Measurements from ENCODE around the gene MAPK11. TPM values are rescaled to one million over a fixed set of nuclear protein-coding genes. Genes with fewer than 3 reads are reported as not detected.

Gene MAPK11
- total RNA-seq, 2 donors from 2014 or later: 16.6 to 27.1 TPM

DNA sequence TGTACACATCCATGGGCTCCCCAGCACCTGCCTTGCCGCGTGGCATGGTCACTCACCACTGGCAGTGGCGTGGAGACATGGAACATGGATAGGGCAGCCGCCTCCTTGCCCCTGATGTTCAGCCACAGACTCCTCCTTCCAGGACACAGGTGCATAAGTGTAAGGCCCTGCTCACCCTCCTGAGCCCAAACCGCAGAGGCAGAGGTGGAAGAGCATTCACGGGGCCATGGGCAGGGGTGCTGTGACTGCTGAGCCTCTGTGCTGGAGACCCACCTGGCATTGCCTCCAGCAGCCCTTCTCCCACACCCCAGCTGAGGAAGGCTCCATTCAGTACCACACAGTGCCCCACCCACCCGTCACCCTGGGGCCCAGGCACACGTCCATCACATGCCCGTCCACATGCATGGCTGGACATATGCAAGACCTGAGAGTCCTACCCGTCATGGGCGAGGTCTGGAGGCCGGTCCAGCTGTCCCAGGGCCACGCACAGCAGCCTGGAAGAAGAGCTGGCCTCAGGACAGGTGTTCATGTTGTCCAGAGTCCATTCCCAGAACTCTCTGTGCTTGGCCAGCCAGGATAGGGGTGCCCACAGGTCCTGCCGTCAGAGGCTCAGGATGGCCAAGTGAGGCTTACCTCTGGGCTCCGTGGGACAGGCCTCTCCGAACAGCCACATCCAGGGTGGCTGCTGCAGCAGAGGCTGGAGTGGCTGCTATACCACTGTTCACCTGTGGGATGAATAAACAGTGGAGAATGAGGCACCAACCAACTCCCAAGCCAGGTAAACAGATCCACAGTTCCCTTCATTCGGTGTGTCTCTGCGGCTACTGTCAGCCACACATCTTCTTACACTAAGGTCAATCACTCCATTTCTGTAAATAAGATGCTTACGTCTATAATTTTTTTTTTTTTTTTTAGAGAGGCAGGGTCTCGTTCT lies 23.7 kb downstream of the MAPK11 start:
- DNase-seq (no peak), ATAC-seq (replicated peaks in 1 of 2) (no peak)
- no peaks in the 10 kb centered on the region for H3K27me3 Mint-ChIP-seq (ENCODE audit: low read depth)
- H3K9me3 Mint-ChIP-seq: no peaks in the 10 kb centered on the region
- peak overlapping the region; percentile 46 for H3K27ac Mint-ChIP-seq
- H3K4me1 Mint-ChIP-seq (ENCODE audit: low read depth): peaks cover 44% of the 10 kb centered on the region
- H3K36me3 Mint-ChIP-seq (ENCODE audit: insufficient read depth in 2 of 2): peaks cover 6 to 7% of the 10 kb centered on the region in 2 donors
- peak overlapping the region; percentile 46 to 91 for H3K4me3 Mint-ChIP-seq

DNA sequence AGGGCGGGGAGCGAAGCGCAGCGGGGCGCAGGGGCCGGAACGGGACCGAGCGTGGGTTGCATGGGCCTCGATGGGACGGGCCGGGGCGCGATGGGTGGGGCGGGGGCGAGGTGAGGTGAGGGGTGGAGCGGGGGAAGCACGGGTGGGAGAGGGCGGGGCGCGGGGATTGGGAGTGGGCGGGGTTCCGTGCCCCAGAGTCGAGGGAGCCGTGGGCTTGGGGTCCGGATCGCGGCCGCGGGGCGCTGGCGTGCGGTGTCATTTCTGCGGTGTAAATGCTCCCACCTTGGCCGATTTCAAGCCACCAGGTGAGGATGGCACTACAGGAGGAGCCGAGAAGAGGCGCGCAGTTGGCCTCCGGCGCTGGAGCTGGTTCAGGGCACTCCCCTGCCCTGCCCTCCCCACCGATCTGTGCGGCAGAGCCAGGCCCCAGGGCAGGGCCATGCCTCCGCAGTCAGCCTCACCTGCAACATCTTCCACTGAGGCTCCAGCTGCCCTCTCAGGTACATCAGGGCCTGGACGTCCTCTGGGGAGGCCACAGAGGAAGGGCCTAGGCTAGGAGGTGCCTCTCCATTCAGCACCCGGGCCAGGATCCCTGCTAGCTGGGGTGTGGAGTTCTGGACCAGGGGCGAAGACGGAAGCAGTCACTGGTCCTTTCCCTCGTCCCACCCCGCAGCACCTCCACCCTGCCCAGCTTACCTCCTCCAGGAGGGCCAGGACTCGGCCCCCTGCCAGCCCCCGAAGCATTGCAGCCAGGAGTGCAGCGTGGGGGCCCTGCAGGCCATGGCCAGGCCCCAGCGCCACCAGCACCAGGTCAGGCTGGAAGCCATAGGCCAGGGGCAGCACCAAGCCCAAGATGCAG lies 24.7 kb downstream of the MAPK11 start:
- Mint-ChIP-seq H3K27me3 (ENCODE audit: low read depth) (no peaks in the 10 kb centered on the region), H3K27ac (peak overlapping the region; percentile 91), H3K36me3 (ENCODE audit: insufficient read depth in 2 of 2) (peaks cover 6 to 7% of the 10 kb centered on the region in 2 donors), H3K4me1 (ENCODE audit: low read depth) (peaks cover 54% of the 10 kb centered on the region), H3K4me3 (peak overlapping the region; percentile 89 to 91), H3K9me3 (no peaks in the 10 kb centered on the region)
- ATAC-seq (replicated peaks in 1 of 2): no peak
- no peak for DNase-seq

DNA sequence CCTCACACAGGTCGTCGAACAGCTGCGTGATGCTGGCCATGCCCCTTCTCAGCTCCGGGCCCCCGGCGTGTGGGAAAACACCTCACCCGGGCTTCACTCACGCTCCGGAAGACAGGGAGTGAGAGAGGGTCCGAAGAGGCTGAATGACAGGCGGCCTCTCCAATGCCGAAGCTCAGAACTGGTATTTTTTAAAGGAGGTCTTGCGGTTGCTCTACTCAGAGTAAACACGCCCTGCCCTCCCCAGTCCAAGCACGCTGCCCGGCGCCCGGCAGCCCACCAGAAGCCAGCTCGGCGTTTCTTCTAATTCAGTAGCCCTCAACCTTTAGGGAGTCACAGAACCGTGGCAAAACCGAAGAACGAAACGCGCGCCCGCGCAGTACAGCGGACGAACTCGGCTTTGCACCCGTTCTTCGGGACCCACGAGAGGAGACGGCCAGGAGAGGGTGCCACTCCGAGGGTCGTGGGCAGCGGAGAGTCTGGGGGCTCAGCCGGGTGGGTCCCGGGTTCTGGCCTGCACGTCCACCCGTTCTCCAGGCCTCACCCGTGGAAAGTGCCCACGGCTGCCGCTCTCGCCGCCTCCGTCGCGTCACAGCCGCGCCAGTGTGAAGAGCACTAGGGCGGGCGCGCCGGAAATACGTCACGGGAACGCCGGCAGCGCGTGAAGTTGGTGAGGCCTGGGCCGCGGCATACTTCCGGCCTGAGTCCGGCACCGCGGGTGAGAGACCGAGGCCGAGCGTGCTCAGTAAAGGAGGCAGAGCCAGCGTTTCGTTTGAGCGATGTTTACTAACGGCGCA lies 25.6 kb downstream of the MAPK11 start, which contains the start of gene TUBGCP6:
TSS of gene TUBGCP6 (minus strand) at position 604 of the 794 bp plus-strand sequence. CDS start at position 40, 564 bp downstream.
- no peaks in the 10 kb centered on the region for H3K9me3 Mint-ChIP-seq
- ATAC-seq (replicated peaks in 1 of 2): peak; percentile 89 to 90
- no peaks in the 10 kb centered on the region for H3K27me3 Mint-ChIP-seq (ENCODE audit: low read depth)
- DNase-seq: peak; percentile 94 to 96
- peaks cover 48% of the 10 kb centered on the region for H3K4me1 Mint-ChIP-seq (ENCODE audit: low read depth)
- H3K36me3 Mint-ChIP-seq (ENCODE audit: insufficient read depth in 2 of 2): peaks cover 6 to 7% of the 10 kb centered on the region in 2 donors
- peak within 1 kb of the TSS; percentile 91 for H3K27ac Mint-ChIP-seq
- peak within 1 kb of the TSS; percentile 89 to 91 for H3K4me3 Mint-ChIP-seq

DNA sequence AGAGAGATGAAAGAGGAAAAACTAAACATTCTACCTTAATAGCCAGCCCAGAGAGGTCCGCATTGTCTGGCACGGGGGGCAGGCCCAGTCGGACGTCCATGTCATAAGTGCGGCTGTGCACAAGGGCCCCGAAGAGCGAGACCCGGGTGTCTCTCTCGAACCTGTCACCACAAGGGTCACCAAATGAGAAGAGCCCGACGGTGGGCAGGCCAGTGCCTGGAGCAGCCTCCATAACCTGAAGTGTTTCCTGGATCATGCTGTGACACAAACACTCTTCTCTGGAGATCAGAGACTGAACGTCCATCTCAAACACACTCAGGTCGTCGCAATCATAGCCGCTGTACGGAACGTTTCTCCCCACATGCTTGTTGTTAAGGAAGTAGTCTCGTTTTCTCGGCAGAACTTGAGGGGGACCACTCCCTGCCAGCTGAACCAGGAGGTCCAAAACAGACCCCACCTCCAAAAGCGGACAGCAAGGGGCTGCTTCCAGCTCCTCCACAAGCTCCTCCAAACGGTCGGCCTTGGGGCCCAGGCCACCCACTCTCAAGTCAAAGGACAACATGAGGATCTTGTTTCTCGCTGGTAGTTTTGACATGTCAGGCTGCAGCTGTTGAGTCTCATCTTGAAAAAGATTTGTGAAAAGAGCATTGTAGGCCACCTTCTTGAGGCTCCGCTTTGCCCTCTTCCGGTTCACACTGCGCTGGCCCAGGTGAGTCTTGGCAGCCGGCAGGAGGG lies 26.3 kb downstream of the MAPK11 start:
- peaks cover 6 to 7% of the 10 kb centered on the region in 2 donors for H3K36me3 Mint-ChIP-seq (ENCODE audit: insufficient read depth in 2 of 2)
- H3K27me3 Mint-ChIP-seq (ENCODE audit: low read depth): no peaks in the 10 kb centered on the region
- H3K4me3 Mint-ChIP-seq: peak overlapping the region; percentile 89 to 91
- no peak for DNase-seq
- H3K9me3 Mint-ChIP-seq: no peaks in the 10 kb centered on the region
- peaks cover 48% of the 10 kb centered on the region for H3K4me1 Mint-ChIP-seq (ENCODE audit: low read depth)
- ATAC-seq (replicated peaks in 1 of 2): no peak
- H3K27ac Mint-ChIP-seq: peak overlapping the region; percentile 91

DNA sequence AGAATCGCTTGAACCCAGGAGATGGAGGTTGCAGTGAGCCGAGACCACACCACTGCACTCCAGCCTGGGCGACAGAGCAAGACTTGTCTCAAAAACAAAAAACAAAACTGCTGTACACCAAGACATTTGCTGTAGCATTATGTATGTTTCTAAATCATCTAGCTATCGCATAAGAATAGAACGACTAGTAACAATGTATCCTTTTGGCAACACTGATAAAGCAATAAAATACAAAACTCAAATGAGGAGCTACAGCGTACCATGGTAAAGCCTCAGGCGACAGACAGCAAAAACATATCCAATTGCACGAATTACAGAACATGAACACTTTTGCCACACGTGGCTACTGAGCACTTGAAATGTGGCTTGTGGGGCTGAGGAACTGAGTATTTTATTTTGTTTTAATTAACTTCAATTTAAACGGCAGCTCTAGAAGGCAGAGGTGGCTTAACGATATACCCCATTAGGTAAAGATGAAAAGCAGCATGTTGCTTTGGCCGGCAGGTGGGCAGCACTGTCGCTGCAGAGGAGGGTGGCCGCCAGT lies 27.7 kb downstream of the MAPK11 start:
- Mint-ChIP-seq H3K27ac (peak overlapping the region; percentile 72), H3K4me3 (peak overlapping the region; percentile 89 to 91), H3K36me3 (ENCODE audit: insufficient read depth in 2 of 2) (peaks cover 6 to 11% of the 10 kb centered on the region in 2 donors), H3K4me1 (ENCODE audit: low read depth) (peaks cover 49% of the 10 kb centered on the region), H3K9me3 (no peaks in the 10 kb centered on the region), H3K27me3 (ENCODE audit: low read depth) (no peaks in the 10 kb centered on the region)
- no peak for ATAC-seq (replicated peaks in 1 of 2)
- no peak for DNase-seq

DNA sequence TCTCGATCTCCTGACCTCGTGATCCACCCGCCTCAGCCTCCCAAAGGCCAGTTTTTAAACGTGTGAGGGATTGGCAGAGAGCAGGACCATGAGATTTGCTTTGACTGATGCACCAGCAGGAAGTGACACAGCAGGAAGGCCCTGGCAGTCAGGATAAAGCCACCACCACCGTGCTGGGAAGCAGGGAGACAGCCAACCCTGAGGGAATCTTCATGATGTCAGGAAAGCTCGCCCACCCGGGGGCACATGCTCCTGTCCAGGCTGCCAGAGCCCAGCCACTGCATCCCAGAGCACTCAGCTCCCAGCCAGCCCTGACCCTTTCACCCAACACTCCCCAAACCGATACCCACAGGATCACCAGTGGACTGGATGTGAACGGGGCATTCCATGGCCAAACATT lies 31.4 kb downstream of the MAPK11 start:
- H3K36me3 Mint-ChIP-seq (ENCODE audit: insufficient read depth in 2 of 2): peaks cover 10 to 15% of the 10 kb centered on the region in 2 donors
- H3K4me3 Mint-ChIP-seq: no peak overlapping the region
- H3K27ac Mint-ChIP-seq: no peak overlapping the region
- H3K4me1 Mint-ChIP-seq (ENCODE audit: low read depth): peaks cover 39% of the 10 kb centered on the region
- H3K9me3 Mint-ChIP-seq: peaks cover 0 to 5% of the 10 kb centered on the region in 2 donors
- DNase-seq (no peak), ATAC-seq (replicated peaks in 1 of 2) (no peak)
- H3K27me3 Mint-ChIP-seq (ENCODE audit: low read depth): no peaks in the 10 kb centered on the region

DNA sequence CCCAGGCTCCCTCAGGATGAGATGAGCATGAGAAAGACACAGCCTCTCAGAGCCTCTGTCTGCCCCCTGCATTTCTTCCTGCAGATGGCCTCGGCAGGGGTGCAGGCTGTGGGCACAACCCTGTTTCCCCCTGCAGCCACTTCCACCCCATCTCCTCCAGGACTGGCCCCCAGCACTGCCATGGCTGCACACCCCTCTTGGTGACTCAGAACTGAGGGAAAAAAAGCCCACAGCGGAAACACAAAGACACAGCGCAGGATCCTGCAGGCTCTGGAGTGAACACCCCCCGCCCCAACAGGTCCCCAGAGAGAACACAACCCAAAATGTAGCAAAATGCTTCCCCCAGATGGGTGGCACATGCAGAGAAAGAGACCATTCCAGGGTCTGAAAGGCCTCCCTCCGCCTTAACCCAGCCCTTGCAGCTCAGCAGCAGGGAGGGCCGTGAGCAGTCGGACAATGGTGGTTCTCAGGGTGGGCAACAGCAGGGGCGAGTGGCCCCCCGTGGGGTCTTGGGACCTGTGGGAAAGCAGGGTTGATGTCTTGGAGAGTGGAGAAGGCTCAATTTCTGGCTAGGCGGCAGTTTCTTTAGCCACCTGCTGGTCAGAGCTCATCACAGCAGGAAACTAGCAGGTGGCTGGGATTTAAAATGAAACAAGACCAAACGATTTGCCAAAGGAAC lies 33.3 kb downstream of the MAPK11 start:
- Mint-ChIP-seq H3K4me1 (ENCODE audit: low read depth) (peaks cover 20% of the 10 kb centered on the region), H3K9me3 (peaks cover 0 to 5% of the 10 kb centered on the region in 2 donors), H3K36me3 (ENCODE audit: insufficient read depth in 2 of 2) (peaks cover 9 to 14% of the 10 kb centered on the region in 2 donors), H3K4me3 (no peak overlapping the region), H3K27me3 (ENCODE audit: low read depth) (no peaks in the 10 kb centered on the region), H3K27ac (no peak overlapping the region)
- ATAC-seq (replicated peaks in 1 of 2): no peak
- DNase-seq: no peak

DNA sequence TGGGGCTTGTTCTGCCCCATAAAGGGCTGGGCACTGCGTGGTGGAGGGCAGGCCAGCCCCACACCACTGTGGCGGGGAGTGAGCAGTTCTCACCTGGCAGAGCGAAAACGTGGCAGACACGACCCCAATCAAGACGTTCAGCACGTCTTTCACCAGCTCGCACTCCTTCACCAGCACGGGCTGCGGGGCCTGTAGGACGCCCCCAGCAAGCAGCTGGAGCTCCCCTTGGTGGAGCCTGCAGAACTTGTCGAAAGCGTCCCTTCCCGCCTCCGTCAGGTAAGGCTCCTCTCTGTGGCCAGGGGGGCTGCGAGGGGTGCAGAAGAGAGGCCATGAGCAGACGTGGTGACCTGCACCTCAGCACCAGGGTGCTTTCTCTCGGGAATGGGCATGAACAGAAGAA lies 37.0 kb downstream of the MAPK11 start:
- no peak for DNase-seq

DNA sequence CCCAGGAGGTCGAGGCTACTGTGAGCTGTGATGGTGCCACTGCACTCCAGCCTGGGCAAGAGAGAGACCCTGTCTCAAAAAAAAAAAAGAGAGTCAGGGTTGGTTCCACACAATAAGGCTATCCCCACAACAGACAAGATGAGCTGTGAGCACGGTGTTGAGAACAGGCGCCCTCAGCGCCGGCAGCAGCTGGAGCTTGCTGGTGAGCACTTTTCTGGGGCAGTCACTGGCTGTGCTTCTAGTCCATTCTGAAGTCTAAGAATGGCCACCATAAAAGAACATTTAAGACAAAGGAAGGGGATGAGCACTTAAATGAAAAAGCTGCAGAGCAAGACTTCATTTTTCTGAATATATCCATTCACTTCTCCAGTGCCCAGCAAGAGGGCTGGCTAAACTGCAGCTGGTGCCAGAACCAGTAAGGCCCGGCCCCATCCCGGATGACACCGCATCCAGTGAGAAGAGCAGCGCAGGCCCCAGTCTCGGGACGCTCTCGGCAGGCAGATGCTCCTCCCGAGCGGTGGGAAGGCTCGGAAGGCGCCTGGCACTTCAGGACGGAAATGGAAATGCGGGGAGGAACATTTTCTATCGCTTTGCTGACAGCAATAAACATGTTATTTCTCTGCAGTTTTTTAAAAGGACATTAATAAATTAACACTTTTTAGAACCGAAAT lies 37.6 kb downstream of the MAPK11 start:
- ATAC-seq (replicated peaks in 1 of 2) (no peak), DNase-seq (no peak)
- Mint-ChIP-seq H3K36me3 (ENCODE audit: insufficient read depth in 2 of 2) (peaks cover 9 to 13% of the 10 kb centered on the region in 2 donors), H3K4me1 (ENCODE audit: low read depth) (peaks cover under 1% of the 10 kb centered on the region), H3K27ac (peak overlapping the region; percentile 54), H3K27me3 (ENCODE audit: low read depth) (no peaks in the 10 kb centered on the region), H3K9me3 (peaks cover 0 to 5% of the 10 kb centered on the region in 2 donors), H3K4me3 (no peak overlapping the region)

More for the DNA sequence above, 37.0 kb downstream of the MAPK11 start:
- H3K27me3 Mint-ChIP-seq (ENCODE audit: low read depth): no peaks in the 10 kb centered on the region
- H3K9me3 Mint-ChIP-seq: peaks cover 0 to 5% of the 10 kb centered on the region in 2 donors
- H3K4me1 Mint-ChIP-seq (ENCODE audit: low read depth): peaks cover 6% of the 10 kb centered on the region
- peaks cover 9 to 17% of the 10 kb centered on the region in 2 donors for H3K36me3 Mint-ChIP-seq (ENCODE audit: insufficient read depth in 2 of 2)
- ATAC-seq (replicated peaks in 1 of 2): no peak
- H3K27ac Mint-ChIP-seq: no peak overlapping the region
- no peak overlapping the region for H3K4me3 Mint-ChIP-seq

DNA sequence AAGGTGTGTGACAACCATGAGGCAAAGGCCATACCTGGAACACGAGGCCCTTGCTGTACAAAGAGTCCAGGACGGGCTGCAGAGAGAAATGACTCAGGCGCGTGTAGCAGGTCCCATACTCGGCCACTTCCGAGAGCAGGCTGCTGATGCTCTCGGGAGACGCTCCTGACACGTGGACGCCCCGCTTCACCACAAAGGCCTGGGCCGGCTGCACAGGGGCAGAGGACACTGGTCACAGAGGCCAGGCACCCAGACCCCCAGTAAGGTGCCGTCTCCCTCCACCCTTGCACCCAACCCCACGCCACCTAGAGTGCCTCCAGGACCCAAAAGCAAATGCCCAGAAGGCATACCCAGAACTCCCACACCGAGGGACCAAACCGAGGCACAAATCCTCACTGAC lies 40.8 kb downstream of the MAPK11 start:
- H3K27ac Mint-ChIP-seq: no peak overlapping the region
- peaks cover 5 to 11% of the 10 kb centered on the region in 2 donors for H3K36me3 Mint-ChIP-seq (ENCODE audit: insufficient read depth in 2 of 2)
- ATAC-seq (replicated peaks in 1 of 2): no peak
- no peaks in the 10 kb centered on the region for H3K9me3 Mint-ChIP-seq
- DNase-seq: no peak
- no peaks in the 10 kb centered on the region for H3K27me3 Mint-ChIP-seq (ENCODE audit: low read depth)
- H3K4me3 Mint-ChIP-seq: no peak overlapping the region
- H3K4me1 Mint-ChIP-seq (ENCODE audit: low read depth): no peaks in the 10 kb centered on the region

DNA sequence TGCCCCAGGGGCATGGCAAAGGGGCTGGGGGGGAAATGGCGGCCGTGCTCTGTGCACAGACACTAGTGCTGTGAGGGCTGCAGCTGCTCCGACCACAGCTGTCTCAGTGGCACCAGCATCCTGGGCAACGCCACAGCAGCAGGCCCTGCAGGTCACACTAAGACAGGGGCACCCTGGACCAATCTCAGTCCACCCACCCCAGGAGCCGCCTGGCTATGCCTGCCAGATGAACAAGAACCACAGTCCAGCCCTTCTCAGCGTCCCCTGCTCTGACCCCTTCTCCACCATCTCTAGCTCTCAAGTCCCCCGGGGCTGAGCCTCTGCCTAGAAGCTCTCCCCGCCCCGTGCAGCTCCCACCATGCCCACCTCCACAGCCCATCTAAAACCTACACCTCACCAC lies 41.8 kb downstream of the MAPK11 start:
- Mint-ChIP-seq H3K4me1 (ENCODE audit: low read depth) (no peaks in the 10 kb centered on the region), H3K9me3 (no peaks in the 10 kb centered on the region), H3K36me3 (ENCODE audit: insufficient read depth in 2 of 2) (peaks cover 0 to 11% of the 10 kb centered on the region in 2 donors), H3K4me3 (no peak overlapping the region), H3K27me3 (ENCODE audit: low read depth) (no peaks in the 10 kb centered on the region), H3K27ac (no peak overlapping the region)
- ATAC-seq (replicated peaks in 1 of 2) (no peak), DNase-seq (no peak)
